ENCODE measurements around the gene MEF2B.
"Not testable (repeated sequence)": the region's sequence is repeated elsewhere in the genome, so short reads cannot be mapped to it uniquely, and the experiment has no call there.

MEF2B gene

DNA sequence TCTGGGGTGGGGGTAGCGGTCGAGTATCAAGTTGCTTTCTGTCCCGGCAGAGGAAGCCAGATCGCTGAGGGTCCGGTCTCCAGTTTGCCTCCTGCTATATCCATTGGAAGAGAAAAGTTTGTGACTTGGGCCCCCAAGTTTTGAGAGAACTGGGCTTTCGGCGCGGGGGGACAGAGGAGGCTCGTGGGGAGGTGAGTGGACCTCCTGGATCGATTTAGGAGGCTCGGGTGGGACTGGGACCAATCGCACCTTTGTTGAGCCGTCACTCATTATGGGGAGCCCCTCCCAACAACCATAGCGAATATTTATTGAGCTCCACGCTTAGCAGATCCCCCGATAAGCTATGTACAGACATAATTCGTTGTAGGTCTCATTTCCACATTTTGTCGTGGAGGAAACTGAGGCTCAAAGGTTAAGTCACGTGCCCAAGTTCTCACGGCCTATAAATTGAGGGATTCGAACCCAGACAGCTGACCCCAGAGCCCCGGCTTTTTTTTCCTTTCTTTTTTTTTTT lies 22.9 kb upstream of the MEF2B start:
- no peak for DNase-seq (ENCODE audit: low read depth)

DNA sequence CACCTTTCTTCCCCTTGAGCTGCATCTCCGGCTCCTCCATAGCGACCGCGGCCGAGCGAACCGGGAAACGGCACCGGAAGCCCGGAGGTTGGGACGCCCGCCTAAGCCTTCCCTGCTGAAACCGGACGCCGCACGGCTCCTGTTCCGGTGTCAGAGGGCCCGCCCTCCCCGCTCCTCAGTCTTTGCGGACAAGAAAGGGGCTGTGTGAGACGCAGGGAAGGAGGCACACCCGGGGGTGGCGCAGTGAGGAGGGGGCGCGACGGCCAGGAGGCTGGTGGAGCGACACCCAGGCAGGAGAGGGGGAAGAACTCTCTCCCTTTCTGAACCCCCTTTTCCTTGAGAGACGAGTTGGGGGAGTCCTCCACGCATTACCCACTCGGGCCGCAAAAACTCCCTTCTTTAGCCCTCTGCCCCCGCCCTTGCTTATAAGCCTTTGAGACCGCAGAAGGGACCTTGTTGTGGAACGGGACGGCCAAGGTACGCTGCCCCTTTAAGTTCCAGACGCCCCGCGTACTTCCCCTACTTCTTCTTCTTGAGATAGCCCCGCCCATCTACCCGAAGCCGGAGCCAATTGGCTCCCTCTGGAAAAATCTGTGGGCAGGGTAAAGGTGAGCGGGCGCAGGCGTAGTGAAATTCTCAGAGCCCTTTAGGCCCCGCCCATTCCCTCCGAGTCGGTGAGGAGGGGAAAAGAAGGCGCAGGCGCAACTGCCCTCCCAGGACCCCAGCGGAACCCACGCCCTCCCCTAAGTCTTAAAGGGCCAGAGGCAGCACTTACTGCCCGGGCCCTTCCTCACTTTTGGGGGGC lies 22.2 kb upstream of the MEF2B start, which contains the start of the genes BORCS8 and RFXANK:
TSS of gene BORCS8 (minus strand) at position 75 of the 805 bp plus-strand sequence. CDS start at position 40, 35 bp downstream.
TSS of gene RFXANK (plus strand) at position 181 of the 805 bp plus-strand sequence. CDS start 1,689 bp downstream, outside the sequence.
- peak; percentile 99 for DNase-seq (ENCODE audit: low read depth)

DNA sequence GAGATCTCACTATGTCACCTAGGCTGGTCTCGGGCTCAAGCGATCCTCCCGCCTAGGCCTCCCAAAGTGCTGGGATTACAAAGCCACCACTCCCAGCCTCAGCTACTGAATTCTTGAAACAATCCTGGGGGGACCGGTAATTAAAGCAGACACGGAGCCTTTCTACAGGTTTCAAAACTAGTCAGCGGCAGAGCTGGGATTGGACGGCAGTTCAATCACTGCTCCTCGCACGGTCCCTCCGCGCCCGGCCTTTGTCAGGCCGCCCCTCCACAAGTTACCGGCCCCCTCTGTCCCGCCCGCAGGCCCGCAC lies 21.7 kb upstream of the MEF2B start:
- DNase-seq (ENCODE audit: low read depth): no peak

DNA sequence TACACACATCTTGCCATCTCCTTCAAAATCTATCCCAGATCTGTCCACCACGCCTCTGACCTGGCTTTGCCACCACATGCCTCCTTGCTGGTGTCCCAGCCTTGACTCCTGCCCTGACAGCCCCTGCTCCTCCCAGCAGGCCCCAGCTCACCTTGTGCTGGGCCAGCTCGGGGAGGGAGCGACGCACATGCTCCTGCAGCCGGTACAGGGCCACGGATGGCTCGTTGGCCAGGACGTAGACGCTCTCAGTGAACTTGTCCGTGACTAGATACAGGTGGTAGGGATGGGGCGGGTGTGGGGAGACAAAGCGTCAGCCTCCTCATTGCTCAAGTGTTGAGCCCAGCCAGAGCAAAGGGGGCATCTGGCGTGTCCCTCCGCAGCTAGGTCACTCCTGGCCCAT lies 16.7 kb upstream of the MEF2B start:
- no peak for DNase-seq (ENCODE audit: low read depth)

DNA sequence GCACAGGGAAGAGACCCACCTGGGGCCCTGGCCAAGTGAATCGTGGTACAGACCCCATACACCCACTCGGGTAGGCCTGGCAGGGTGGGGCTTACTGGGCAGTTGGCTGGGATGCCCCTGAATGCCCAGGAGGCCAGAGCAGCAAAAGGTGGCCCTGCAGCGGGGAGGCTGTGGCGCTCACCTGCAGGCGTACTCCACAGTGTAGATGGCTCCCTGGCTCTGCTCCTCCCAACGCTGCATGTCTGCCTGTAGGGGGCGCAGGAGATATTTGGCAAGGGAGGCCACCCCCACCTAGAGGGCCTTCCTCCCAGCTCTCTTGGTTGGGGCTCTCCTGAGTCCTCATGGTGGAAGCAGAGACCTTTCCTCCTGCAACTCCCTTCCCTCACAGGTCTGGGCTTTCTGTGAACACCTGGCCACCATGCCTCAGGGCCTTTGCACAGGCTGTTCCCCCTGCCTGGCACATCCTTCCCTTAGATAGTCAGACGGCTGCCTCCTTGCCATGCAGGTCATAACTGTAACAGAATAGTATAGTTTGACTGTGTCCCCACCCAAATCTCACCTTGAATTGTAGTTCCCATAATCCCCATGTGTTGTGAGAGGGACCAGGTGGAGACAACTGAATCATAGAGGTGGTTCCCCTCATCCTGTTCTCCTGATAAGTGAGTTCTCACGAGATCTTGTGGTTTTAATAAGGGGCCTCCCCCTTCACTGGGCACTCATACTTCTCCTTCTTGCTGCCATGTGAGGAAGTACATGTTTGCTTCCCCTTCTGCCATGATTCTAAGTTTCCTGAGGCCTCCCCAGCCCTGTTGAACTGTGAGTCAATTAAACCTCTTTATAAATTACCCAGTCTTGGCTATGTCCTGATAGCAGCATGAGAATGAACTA lies 16.0 kb upstream of the MEF2B start:
- DNase-seq (ENCODE audit: low read depth): no peak

DNA sequence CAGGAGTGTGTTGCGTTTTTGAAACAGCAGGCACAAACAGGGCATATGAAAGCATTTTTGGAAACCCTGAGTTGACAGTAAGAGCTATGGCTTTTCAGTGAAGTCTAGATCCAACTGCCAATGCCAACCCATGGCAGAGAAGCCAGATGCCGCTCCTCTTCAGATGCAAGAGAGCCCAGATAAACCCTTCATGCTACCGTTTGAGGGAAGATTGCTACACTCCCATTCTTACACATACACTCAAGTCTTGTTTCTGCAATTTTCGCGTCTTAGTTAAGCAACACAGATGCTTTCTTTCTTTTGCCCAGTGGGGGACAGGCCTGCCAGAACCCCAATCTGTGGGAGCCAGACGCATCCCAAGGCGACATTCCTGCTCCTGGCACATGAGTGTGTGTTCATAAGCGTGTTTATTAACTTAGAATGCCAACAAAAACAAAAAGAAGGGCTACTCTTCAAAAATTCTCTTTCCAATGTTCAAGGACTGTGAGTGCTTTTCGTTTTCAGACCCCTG lies 11.5 kb upstream of the MEF2B start:
- DNase-seq (ENCODE audit: low read depth): no peak

DNA sequence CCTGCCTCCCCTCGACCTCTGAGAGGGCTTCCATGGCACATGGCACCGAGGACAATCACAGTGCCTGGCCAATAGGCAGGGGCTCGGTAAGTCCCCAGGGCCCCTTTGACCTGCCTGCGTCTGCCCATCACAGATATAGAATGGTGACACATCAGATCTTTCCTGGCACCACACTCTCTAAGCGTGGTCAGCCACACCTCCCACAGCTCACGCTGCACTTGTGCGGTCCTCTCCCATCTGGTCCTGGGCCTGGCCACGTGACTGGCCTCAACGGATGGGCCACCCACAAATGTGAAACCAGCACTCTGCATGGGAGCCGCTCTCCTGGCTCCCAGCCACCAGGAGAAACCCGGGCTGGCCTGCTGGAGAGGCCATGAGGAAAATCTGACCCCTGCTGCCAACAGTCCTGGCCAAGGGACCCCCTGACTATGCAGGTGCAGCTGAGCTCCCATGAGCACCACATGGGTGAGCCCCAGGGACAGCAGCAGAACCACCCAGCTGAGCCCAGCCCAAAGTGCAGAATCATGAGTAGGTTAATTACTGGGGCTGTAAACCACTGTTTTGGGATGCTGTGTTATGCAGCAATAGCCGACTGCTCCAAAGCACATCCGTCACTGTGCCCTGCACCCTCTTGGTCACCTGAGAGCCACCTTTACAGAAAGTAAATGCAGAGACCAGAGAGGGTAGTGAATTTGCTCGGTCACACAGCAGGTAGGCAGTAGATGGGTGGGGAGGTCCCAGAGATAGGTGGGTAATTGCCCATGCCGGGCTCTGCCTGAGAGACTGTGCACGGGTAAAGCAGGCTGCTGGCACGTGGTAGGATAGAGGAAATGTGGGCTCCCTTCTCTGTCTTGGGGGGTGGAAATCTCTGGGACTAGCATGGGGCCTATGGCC lies 9.7 kb upstream of the MEF2B start:
- no peak for DNase-seq (ENCODE audit: low read depth)

DNA sequence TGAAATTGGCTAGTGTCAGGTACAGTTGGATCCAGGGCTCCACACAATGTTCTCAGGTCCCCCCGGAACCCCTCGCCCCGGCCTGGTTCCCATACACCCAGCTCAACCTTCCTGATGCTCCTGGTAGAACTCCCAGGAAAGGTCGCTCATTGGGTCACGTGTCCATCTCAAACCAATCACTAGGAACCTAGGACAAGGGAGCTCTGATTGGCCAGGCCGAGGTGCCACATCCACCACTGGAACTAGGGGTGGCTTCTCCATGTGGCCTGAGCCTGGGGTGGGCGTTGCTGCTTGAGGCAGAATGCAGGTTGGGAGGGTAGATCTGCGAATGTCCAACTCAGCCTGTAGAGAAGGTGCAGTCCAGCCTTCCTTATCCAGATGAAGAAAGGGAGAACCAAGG lies 6.9 kb upstream of the MEF2B start:
- DNase-seq (ENCODE audit: low read depth): no peak

DNA sequence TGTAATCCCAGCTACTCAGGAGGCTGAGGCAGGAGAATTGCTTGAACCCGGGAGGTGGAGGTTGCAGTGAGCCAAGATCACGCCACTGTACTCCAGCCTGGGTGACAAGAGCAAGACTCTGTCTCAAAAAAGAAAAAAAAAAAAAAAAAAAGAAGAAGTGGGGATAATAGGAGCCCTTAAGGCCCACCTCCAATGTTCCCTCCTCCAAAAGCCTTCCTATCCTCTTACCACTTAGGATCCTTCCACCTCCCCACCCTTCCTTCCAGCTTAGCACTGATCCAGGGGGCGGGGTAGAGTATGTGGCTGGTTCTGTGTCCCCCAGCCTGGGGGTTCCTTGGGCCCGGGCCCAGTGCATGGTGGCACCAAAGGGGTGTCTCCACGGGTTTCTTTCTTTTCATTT lies 3.2 kb upstream of the MEF2B start:
- not testable (repeated sequence) for DNase-seq (ENCODE audit: low read depth)

DNA sequence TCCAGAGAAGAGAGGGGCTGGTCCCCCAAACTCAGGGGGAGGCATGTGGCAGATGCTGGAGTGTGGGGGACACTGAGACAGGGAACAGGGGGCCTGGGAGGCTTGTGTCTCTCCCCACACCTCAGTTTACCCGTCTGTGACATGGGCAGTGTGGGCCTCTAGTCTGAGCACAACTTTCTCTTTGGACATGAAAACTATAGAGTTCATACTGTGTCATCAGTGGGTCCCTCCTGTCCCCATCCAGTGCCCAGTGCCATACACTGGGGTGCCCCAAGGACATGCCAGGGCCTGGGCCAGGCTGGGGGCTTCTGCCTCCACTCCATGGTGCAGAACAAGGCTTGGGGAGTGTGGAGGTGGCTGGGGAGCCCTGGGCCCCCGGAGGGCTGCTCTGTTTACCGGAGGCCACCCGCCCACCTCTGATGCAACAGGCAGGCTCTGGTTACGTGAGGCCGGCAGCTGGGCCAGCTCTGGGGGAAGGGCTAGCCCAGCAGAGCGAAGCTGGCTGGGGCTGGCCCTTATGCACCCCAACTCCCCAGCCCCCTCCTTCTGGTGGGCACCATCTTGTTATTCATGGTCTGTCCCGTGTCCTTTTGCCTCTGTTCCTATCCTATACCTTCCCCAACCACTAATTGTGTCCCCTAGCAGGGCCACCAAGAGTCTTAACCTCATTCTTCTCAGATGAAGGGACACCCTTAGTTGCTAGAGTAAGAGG lies 1.9 kb upstream of the MEF2B start:
- DNase-seq (ENCODE audit: low read depth): no peak

DNA sequence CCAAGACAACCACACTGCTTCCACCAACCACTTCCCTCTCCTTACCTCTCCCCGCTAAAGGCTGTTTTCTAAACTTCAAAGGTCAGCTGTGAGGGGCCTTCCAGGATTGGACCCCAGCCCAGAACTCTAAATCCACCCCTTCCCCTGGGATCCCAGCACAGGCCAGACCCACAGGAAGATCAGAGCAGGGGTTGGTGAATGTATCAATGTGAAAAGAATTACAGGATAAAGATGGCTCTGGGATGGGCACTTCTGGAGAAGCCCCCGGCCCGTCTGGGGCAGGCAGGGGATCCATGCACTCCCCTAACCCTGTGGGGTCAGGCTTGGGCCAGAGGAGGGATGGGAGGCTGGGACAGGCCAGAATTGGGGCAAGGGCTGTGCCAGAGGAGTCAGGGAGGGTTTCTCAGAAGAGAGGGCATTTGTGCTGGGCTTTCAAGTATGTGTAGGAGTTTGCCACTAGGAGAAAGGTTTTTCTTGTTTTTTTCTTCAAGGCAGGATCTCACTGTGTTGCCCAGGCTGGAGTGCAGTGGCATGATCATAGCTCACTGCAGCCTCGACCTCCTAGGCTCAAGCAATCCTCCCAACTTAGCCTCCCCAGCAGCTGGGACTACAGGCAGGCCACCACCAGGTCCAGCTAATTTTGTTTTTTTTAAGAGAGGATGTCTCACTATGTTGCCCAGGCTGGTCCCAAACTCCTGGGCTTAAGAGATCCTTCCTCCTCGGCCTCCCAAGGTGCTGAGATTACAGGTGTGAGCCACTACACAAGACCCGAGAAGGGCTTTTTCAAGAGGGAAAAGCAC lies 1.0 kb upstream of the MEF2B start:
- no peak for DNase-seq (ENCODE audit: low read depth)

DNA sequence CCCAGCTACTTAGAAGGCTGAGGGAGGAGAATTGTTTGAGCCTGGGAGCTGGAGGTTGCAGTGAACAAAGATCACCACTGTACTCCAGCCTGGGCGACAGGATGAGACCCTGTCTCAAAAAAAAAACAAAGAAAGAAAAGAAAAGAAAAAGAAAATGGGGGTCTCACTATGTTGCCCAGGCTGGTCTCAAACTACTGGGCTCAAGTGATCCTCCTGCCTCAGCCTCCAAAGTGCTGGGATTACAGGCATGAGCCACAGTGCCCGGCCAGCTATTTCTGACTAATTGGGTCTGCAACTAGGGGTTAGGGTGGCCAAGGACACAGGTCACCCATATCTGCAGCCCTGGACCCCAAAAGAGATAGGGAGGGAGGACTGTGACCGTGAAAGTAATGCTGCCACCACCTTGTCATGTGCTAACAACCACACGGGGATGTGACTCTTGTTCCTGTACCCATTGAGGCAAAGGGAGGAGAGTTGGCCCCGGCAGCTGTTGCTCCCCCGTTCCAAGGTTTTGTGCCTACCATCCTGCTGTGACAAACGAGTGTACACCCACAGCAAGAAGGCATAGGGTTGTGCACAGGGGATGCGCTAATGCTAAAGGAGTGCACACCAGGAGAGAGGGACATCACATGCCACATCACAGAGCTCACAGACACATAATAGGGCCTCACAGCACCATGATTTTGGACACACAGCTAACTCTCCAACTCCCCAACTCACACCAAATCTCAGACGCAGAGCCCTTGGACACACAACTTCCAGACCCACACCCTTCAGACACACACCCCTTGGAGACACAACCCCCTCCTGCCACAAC lies 619 bp downstream of the MEF2B start:
- DNase-seq (ENCODE audit: low read depth): no peak

DNA sequence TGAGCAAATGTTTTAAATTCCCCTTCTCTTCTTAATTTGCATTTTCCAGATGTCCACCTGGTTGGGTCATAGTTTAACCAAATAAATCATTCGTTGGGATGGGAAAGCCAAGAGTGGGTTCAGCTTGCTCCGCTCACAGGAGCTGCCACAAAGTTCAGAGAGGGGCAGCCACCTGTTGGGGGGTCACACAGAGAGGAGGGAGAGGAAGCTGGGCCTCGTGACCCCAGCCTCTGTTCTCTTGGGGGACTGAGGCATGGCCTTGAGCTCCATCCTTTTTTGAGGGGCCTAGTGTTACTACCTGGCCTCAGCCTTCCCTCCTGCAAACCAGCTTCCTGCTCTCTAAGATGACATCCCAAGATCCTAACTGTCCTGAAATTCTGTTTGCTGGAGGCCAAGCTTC lies 2.5 kb downstream of the MEF2B start:
- DNase-seq (ENCODE audit: low read depth): no peak

DNA sequence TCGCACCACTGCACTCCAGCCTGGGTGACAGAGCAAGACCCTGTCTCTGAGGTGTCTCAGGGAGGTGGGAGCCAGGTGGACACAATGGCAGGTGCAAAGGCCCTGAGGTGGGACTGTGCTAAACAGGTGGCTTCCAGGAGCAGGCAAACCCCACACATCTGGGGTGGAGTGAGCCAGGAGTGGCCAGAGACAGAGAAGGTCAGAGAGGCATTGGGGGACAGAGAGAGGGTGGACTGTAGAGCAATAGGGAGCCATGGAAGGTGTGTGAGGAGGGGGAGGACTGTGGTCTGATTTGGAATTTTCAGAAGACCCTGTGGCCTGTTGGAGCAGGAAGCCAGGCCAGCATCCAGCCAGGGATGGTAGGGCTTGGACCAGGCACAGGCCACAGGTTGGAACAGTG lies 4.7 kb downstream of the MEF2B start:
- no peak for DNase-seq (ENCODE audit: low read depth)

DNA sequence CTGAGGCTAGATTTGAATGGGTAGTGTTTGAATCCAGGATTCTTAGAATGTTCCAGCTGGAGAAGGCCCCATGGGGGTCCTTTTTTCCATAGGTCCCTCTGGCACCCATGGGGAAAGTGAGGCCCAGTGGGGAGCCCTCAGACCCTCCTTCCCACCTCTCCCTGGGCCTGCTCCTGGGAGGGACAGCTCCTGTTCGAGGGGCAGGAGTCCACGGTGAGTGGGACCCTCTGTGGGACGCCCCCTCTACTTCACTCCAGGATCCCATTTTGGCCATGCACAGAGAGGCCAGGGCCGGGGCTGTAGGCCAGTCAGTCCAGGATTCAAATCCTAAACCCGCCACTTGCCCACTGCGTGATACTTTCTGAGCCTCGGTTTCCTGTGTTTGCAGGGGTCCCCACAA lies 7.6 kb downstream of the MEF2B start:
- no peak for DNase-seq (ENCODE audit: low read depth)

DNA sequence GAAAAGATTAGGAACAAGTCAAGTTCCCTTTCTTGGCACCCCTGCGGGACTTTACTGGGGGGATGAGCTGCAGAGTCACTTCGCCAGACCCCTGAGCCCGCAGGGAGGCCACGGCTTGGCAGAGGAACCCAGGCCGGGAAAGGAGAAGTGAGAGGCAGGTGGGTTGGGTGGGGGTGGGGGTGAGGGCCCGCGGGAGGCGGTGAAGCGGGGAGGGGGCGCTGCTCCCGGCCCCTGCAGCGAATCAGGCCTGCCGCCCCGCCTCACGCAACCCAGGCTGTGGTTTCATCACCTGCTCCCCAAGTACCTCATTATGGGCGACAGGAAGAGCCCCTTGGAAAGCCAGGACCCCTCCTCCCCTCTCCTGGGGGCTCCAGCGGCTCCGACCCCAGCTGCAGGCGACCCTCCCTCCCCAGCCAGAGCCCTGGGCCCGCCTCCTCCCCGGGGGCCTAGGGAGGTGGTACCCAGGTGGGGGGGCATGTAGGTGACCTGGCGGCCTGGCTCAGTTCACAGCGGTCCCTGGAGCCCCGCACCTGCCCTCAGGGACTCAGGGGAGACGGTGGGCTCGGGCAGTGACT lies 9.5 kb downstream of the MEF2B start:
- no peak for DNase-seq (ENCODE audit: low read depth)

DNA sequence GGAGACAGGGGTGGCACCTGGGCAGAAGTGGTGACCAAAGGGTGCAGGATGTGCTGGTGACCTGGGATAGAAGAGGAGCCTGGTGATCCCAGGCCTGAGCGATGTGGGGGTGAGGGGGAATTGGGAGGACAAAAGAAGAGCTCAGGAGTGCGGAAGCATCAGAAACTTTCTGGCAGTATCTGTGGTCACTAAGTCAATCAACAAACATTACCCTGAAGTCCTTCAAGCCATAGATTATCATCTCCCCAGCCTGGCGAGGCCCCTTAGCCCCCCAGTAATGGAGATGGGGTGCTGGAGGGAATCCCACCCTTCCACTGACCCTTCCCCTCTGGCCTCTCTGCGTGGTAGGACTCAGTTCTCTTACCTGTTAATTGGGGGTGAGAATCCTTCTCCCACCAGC lies 10.5 kb downstream of the MEF2B start:
- DNase-seq (ENCODE audit: low read depth): no peak

DNA sequence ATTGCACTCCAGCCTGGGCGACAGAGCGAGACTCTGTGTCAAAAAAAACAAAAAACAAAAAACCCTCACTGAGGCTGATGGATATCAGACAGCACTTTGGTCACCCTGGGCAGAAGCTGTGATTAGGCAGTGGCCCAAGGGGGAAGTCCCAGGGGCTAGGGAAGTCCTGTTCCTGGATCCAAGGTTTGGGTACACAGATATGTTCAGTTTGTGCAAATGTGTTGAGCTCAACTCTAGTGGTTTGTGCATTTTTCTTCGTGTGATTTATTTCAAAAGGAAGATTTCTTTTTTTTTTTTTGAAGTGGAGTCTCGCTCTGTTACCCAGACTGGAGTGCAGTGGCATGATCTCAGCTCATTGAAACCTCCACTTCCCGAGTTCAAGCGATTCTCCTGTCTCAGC lies 12.3 kb downstream of the MEF2B start:
- DNase-seq (ENCODE audit: low read depth): no peak

All from GM04504 (cell line).